NOMO-1 treated with DMSO at 0.1 percent for 48 hours (cell line): ENCODE results near the gene CLDN7.
"Not testable (repeated sequence)": the region's sequence is repeated elsewhere in the genome, so short reads cannot be mapped to it uniquely, and the experiment has no call there.

Experiments used
- DNase-seq: peaks from one replicate; lab custom pipeline; 2025; ENCODE audit not compliant: unreplicated experiment; lab: John Stamatoyannopoulos, UW

Gene CLDN7

DNA sequence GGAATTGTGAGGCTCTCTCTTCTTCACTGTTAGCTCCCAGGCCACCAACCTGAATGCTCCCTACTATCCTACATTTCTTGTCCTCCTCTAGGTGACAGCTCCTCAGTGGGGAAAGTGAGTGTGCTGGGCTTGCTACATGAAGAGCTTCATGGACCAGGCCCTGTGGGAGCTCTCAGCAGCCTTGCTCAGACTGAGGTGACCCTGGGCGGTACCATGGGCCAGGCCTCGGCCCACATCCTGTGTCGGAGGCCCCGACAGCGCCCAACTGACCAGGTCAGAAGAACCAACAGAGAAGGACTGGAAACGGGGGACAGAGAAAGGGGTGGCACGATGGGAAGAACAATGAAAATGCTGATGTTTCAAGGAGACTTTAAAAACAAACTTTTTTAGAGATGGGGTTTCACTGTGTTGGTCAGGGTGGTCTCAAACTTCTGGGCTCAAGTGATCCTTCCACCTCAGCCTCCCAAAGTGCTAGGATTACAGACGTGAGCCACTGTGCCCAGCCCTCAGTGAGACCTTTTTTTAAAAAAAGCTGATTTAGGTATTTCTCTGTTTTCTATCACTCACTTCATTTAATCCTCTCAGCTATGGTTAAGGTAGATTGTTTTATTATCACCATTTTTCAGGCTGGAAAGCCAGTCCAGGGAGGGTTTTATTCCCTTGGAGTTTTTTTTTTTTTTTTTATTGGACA, 5.4 kb downstream of the CLDN7 start:
- DNase-seq = no peak

- DNase-seq = no peak
These were observed 7.8 kb downstream of the CLDN7 start for GRCh38 chr17:7254511-7254910.

DNA sequence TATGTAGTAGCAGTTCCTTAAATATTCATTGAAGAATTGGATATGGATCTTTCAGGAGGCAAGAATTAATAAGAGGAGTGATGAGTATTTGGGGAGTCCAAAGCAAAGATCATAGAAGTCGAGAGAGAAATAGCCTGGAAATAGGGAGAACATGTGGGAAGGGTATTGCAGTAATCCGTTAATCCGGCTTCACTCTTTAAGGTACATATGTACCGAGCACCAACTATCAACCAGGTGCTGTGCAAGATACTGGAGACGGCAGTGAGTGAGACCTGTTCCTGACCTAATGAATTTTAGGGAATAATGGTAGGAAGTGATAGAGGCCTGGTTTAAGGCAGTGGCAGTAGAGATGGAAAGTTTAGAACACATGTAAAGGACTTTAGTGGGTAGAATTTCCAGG, 9.2 kb downstream of the CLDN7 start:
- DNase-seq = no peak

GRCh38 chr17:7252176-7253043, 9.9 kb downstream of the CLDN7 start, which contains the start of gene ELP5:
TSS of gene ELP5 (plus strand) at chr17:7252215. CDS start at chr17:7252551, 336 bp downstream.
- peak; percentile 91 for DNase-seq

- peak; percentile 98 for DNase-seq
These were observed 10.6 kb downstream of the CLDN7 start, which contains the start of gene CTDNEP1 for GRCh38 chr17:7251661-7252175. TSS of gene CTDNEP1 (minus strand) at chr17:7251734. CDS start at chr17:7251296, 438 bp downstream.

DNA sequence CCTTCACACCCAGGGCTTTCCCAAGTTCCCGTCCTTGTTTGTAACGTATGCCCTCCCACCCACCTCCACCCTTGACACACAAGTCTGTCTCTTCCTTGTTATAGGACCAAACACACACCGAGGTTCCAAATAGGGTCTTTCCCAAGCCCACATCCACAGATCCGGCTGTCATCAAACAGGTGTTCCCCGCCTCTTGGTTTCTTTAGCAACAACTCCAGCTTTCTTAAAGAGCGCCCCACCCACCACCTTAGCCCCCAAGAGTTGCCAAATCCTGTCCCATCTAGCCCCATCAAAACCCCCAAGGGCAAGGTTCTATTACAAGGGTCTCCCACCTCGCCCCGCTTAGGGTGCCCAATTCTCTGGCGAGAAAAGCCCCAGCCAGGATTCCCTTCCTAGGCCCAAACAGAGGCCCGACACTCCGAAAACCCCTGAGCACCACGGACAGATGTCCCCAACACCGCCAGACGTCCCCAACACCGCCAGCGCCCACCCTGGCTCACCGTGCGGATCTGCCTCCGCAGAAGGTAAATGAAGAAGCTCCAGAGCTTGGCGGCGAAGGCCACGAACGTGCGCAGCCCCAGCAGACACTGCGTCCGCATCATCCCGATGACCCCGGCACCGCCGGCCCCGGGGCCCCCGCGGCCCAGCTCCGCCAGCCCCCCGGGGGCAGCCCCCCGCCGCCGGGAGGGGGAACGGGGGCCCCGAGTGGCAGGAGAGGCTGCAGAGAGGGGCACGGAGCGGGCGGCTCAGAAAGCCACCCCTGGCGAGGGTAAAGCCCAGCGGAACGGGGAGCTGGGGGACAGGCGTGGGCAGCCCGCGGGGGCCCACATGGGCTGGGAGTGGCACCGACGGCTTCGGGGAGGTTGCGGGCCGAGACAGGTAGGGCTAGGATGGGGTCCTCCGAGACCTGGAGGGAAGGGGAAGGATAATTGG, 11.3 kb downstream of the CLDN7 start:
- DNase-seq = no peak

GRCh38 chr17:7249830-7250229, 12.4 kb downstream of the CLDN7 start:
- DNase-seq = peak; percentile 36

GRCh38 chr17:7249214-7249613, 13.1 kb downstream of the CLDN7 start:
- no peak for DNase-seq

GRCh38 chr17:7248796-7249195, 13.5 kb downstream of the CLDN7 start:
- no peak for DNase-seq

DNA sequence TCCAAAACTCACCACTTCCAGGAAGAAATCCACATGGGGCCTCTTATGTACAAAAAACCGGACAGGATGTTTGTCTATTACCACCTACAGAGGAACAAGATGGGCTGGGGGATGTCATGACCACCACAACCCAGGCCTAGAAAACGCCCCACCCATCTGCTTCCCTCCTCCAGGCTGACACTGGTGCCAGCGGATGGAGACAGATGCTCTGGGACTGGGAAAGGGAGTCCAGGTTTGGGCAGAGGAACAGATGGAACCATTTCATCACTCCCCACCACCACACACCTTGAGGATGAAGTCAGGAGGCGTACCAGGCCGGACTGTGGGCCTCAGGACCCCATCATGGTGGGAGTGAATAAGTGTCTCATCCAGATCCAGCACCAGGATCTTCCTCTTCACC, 15.5 kb downstream of the CLDN7 start:
- DNase-seq = no peak

GRCh38 chr17:7243838-7244237, 18.4 kb downstream of the CLDN7 start:
- DNase-seq = not testable (repeated sequence)

- DNase-seq = no peak
These were observed 18.9 kb downstream of the CLDN7 start for GRCh38 chr17:7243453-7243729.

- peak; percentile 87 for DNase-seq
These were observed 19.4 kb downstream of the CLDN7 start for GRCh38 chr17:7242717-7243452.

- peak; percentile 74 for DNase-seq
These were observed 20.2 kb downstream of the CLDN7 start, which contains the start of gene GABARAP for GRCh38 chr17:7241783-7242716. TSS of gene GABARAP (minus strand) at chr17:7242449. CDS start at chr17:7242330, 119 bp downstream.

DNA sequence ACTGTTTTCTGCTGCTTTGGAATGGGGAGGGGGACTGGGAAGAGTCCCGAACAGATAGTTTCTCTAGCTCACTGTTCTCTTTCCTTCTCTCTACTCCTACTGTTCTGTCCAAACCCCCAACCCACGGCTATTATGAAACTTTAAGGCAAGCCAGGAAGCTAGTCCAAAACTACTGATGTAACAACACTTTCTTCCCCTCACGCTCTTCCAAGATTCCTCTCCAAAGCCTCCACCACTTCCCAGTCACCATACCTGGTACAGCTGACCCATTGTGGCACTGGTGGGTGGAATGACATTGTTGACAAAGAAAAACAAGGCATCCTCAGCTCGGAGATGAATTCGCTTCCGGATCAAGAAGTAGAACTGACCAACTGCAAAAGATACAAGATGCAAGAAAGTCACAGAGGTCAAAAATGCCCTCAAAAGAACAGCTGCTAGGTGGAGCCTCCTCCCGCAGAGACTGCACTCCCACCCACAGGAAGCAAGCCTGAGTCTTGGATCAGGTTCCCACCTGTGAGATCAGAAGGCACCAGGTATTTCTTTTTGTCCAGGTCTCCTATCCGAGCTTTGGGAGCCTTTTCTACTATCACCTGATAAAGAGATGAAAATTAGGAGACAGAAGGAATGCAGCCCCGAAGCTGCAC, 21.1 kb downstream of the CLDN7 start:
- no peak for DNase-seq

DNA sequence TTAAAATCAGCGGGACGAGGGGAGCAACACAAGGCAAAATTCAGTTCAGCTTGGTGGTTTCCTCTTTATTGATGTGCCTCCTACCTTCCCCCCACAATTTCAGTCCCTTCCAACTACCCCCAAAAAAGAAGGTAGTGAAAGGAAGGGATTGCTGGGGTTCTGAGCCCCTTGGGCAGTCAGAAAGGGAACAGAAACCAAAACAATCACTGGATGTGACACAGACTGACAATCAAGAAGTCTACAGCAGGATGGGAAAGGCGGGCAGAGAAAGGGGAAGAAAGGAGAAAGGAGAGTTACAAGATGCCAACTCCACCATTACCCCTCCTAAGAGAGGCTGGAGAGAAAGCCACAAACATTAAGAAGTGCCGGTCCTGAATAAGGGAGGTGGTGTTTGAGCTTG, 21.9 kb downstream of the CLDN7 start:
- DNase-seq = peak; percentile 85

DNA sequence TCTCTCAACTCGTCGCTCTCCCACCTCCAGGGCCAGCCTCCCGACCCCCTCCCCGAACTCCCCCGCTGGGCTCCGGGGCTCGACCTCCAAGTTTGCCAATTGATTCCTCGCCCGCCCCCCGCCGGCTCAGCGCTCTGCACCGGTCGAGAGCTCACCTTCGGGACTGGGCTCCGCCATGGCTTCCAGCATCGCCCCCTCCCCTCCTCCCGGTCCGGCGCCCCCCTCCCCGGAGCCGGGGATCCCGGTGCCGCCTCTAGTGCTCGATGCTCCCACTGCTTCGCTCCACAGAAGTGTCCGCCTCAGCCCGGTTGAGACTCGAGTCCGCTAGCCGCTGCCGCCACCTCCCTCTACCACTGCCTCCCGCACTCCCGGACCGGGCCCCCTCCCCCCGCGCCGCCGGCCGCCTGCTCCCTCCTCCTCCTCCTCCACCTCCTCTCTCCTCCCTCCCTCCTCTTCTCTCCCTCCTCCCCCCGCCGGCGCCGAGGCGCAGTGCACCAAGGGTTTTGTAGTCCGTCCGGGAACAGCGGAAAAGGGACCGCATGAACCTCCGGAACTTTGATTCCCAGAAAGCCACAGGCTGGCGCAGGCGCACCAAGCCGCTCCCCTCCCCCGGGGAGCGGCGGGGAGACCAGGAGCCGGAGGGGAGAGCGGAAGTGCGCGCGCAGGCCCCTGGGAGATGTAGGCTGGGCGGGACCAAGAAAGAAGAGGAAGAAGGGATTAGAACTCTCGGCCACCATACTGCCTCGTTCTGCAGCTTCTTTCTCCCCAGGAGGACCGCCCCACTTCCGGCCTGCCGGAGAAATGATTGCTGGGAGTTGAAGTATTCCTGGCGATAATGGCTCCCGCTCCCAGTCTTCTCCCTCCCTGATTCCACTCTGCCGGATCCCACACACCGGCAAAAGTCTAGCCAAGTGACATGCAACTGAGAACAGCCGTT, 22.9 kb downstream of the CLDN7 start, which contains the start of gene PHF23:
PHF23 (minus strand) TSS at position 367 of the 937 bp plus-strand sequence; CDS start at position 189, 178 bp downstream.
- peak; percentile 99 for DNase-seq
